ENCODE measurements around the gene DCUN1D1.

DCUN1D1 gene

GRCh38 chr3:182980204-182981037, at the start of gene DCUN1D1:
Gene DCUN1D1, minus strand, starts transcription at chr3:182980538. Its CDS starts 49 bp downstream, at chr3:182980489.
- H3K27ac ChIP-seq = peak within 1 kb of the TSS; percentile 85
- TF ChIP-seq CTCF (conservative IDR thresholded peaks at IDR 0.05) = no peak

- no peak for TF ChIP-seq CTCF (conservative IDR thresholded peaks at IDR 0.05)
- no peak overlapping the region for H3K27ac ChIP-seq
Observed at GRCh38 chr3:183028416-183028815, 48.1 kb upstream of the DCUN1D1 start.

- no peak overlapping the region for H3K27ac ChIP-seq
- no peak for TF ChIP-seq CTCF (conservative IDR thresholded peaks at IDR 0.05)
Observed at GRCh38 chr3:183027276-183027675, 46.9 kb upstream of the DCUN1D1 start.

GRCh38 chr3:183022936-183023516, 42.7 kb upstream of the DCUN1D1 start:
- no peak overlapping the region for H3K27ac ChIP-seq
- no peak for TF ChIP-seq CTCF (conservative IDR thresholded peaks at IDR 0.05)

GRCh38 chr3:183018421-183019192, 38.3 kb upstream of the DCUN1D1 start:
- no peak overlapping the region for H3K27ac ChIP-seq
- no peak for TF ChIP-seq CTCF (conservative IDR thresholded peaks at IDR 0.05)

GRCh38 chr3:183015185-183015584, 34.8 kb upstream of the DCUN1D1 start:
- TF ChIP-seq CTCF (conservative IDR thresholded peaks at IDR 0.05) = no peak
- no peak overlapping the region for H3K27ac ChIP-seq

- H3K27ac ChIP-seq = no peak overlapping the region
- no peak for TF ChIP-seq CTCF (conservative IDR thresholded peaks at IDR 0.05)
Observed at GRCh38 chr3:183013856-183014255, 33.5 kb upstream of the DCUN1D1 start.
